ENCODE results near the gene VCAN.

GRCh38 chr5:83428890-83429289 lies 42.7 kb upstream of the VCAN start:
- TF ChIP-seq, protein P1, sequence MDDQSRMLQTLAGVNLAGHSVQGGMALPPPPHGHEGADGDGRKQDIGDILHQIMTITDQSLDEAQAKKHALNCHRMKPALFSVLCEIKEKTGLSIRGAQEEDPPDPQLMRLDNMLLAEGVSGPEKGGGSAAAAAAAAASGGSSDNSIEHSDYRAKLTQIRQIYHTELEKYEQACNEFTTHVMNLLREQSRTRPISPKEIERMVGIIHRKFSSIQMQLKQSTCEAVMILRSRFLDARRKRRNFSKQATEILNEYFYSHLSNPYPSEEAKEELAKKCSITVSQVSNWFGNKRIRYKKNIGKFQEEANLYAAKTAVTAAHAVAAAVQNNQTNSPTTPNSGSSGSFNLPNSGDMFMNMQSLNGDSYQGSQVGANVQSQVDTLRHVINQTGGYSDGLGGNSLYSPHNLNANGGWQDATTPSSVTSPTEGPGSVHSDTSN (IDR thresholded peaks at IDR 0.05): no peak
- TF ChIP-seq RAD21 (conservative IDR thresholded peaks at IDR 0.05 in 1 of 2, IDR thresholded peaks at IDR 0.05 in 1 of 2) (no peak), CHD2 (IDR thresholded peaks at IDR 0.05; ENCODE audit: low read length, partially characterized antibody) (no peak), CTCF (IDR thresholded peaks at IDR 0.05) (no peak), POLR2A (IDR thresholded peaks at IDR 0.05; ENCODE audit: low read length) (no peak), RCOR1 (IDR thresholded peaks at IDR 0.05; ENCODE audit: low read depth, low read length) (no peak), PHF8 (IDR thresholded peaks at IDR 0.05; ENCODE audit: borderline replicate concordance, low read depth) (no peak), EP300 (IDR thresholded peaks at IDR 0.05) (no peak), MAX (IDR thresholded peaks at IDR 0.05) (no peak), ATOH8 (CRISPR knock-in tag; IDR thresholded peaks at IDR 0.05; ENCODE audit: low read depth) (no peak), JUN (IDR thresholded peaks at IDR 0.05) (no peak), RFX5 (IDR thresholded peaks at IDR 0.05) (no peak), CHD4 (IDR thresholded peaks at IDR 0.05; ENCODE audit: borderline replicate concordance) (no peak)
